AG10803 (cell line): ENCODE measurements around the gene NDRG4.

Experiments
- DNase-seq: peaks from one replicate; pipeline ENCODE4 v3.0.0; 2010; ENCODE audit warnings: low read depth
- H3K4me3 ChIP-seq: 2 replicates; pipeline ENCODE4 v1.5.1; 2011; ENCODE audit warnings: mild to moderate bottlenecking, low read length, control low read depth
- TF ChIP-seq, protein P1 (sequence below): conservative IDR thresholded peaks from 2 replicates; pipeline ENCODE4 v1.5.1; 2011; ENCODE audit warnings: mild to moderate bottlenecking, low read length, control low read depth, inconsistent platforms

NDRG4 gene

DNA sequence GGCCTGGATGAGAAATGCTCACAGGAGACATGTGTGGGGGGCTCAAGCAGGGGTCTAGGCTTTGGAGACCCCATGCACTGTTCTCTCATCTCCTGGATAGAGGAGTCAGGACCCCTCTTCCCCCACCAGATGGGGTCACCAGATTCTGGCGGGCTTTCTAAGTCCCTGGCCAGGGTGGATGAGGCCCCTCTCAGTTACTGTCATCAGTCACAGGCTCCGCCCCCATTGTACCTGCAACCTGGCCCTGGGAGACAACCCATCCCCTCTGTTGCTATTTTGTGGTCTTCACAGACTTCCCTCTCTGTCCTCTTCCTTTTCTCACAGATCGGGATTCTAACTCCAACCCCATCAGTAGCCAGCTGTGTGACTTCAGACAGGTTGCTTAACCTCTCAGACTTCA lies 33.5 kb upstream of the NDRG4 start:
- no peak for DNase-seq
- H3K4me3 ChIP-seq = no peak overlapping the region
- TF ChIP-seq, protein P1, sequence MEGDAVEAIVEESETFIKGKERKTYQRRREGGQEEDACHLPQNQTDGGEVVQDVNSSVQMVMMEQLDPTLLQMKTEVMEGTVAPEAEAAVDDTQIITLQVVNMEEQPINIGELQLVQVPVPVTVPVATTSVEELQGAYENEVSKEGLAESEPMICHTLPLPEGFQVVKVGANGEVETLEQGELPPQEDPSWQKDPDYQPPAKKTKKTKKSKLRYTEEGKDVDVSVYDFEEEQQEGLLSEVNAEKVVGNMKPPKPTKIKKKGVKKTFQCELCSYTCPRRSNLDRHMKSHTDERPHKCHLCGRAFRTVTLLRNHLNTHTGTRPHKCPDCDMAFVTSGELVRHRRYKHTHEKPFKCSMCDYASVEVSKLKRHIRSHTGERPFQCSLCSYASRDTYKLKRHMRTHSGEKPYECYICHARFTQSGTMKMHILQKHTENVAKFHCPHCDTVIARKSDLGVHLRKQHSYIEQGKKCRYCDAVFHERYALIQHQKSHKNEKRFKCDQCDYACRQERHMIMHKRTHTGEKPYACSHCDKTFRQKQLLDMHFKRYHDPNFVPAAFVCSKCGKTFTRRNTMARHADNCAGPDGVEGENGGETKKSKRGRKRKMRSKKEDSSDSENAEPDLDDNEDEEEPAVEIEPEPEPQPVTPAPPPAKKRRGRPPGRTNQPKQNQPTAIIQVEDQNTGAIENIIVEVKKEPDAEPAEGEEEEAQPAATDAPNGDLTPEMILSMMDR = no peak

DNA sequence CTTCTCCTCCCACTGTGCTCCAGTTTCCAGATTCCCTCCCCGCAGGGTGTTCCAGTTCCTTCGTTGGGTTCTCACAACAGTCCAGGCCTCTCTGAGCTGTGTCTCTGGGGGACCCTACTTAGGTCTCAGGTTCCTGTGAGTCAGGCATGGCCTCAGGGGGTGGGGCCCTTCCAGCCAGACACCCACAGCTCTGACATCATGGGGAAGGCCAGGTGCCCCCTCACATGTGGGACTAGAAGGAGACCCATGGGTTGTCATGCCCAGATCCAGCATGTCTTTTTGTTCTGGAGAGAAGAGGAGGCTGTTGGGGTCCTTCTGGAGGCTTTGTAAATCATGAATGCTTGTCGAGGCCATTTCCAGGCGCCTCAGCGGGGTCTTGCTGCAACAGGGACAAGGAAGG lies 32.0 kb upstream of the NDRG4 start:
- no peak overlapping the region for H3K4me3 ChIP-seq
- no peak for DNase-seq
- TF ChIP-seq, protein P1 = no peak

DNA sequence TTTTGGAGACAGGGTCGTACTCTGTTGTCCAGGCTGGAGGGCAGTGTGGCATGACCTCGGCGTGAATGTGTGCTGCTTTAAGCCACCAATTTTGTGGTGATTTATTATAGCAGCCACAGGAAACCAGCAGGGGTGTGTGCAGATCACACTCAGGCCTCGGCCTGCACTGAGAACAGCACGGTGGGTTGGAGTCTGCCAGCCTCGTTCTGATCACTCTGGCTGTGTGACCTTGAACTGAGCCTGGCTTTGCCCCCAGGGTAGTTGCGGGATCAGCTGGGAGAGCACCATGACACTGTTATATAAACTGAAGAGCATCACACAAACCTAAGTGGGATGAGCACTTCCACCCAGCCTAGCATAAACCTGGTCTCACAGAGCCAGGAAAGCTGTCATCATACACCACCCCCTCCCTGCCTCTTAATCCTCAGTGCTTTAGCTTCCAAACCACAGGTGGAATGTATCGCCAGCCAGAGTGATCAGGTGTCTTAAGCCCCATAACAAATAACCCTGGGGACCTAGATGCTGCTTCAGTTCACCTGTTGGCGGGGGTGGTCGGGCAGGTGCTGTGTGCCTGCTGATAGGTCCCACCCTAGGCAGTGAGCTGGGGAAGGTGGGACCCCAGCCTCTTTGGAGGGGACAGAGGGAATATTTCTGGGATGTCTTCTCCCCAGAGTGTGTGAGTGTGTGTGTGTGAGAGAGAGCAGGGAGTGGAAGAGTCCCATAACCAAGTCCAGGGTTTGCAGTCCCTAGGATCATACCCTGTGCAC lies 28.6 kb upstream of the NDRG4 start:
- H3K4me3 ChIP-seq = no peak overlapping the region
- no peak for DNase-seq
- TF ChIP-seq, protein P1 = no peak

DNA sequence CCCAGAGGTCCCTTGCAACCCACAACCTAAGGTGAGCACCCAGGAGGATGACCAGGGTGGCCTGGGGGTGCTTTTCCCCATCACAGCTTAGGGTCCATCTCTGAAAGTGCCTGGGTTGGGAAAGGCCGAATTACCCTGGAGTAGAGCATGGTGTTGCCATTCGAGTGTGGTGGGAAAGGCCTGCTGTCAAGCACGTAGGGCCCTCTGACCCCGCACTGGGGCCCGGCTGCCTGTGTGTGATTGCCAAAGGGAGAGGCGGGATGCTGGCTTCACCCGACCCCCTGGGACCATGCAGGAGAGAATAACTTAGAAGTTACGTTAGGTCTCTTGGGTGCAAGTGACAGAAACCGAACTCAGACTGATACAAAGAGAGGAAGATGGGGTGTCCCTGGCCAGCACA lies 27.7 kb upstream of the NDRG4 start:
- TF ChIP-seq, protein P1 = no peak
- no peak for DNase-seq
- H3K4me3 ChIP-seq = no peak overlapping the region

DNA sequence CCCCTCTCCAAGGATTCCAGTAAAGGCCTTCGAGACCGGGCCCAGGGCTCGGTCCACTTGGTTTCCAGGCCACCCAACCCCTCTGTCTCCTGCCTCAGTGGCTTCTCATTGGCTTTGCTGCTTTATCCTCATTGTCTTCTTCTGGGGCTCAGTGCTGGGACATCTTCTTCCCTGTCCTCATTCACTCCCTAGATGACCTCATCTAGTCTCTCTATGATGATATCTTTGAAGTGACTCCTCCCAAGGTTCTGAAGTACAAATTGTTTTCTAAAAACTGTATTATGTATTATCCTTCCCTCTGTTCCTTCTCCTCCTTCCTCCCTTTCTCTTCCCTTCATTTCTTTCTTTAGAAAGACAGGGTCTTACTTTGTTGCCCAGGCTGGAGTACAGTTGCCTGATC lies 27.1 kb upstream of the NDRG4 start:
- TF ChIP-seq, protein P1 = no peak
- no peak for DNase-seq
- no peak overlapping the region for H3K4me3 ChIP-seq

DNA sequence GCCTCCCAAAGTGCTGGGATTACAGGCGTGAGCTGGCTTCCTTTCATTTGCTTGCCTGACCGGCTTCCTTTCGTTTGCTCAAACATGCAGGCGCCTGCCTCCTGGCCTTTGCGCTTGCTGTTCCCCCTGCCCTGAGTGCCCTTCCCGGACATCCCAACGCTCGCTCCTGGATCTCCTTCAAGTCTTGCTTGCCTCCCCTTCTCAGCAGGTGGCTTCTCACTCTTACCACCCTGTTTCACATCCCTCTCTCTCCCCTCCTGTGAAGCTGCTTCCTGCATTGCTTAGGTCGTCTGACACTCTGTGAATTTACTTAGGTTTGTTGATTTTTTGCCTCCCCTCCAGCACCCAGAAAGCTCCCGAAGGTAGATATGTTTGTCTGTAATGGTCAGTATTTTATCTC lies 25.6 kb upstream of the NDRG4 start:
- no peak overlapping the region for H3K4me3 ChIP-seq
- TF ChIP-seq, protein P1 = no peak
- no peak for DNase-seq

DNA sequence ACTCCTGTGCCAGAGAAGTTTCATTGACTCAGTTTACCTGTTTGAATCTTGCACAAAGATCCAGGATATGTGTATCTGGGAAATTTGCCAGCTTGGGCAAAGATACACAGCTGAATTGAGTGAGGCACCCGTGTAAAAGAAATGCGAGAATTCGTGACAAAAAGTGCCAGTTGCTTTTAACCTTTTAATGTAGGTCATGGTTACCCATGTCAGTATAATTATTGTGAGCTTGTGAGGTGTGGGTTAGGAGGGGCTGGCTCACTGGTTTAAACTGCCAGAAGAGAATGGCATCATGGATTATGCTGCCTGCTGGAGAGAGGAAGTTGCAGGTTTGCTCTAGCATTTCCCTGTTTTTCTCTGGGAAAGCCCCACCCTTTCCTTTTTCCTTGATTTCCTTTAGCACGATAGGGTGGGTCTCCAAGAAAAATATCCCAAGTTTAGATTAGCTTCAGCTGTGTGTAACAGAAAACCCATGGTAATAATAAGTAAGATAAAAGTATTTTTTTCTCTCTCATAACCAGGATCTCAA lies 24.8 kb upstream of the NDRG4 start:
- DNase-seq = no peak
- TF ChIP-seq, protein P1 = no peak

More for the DNA sequence above, 24.8 kb upstream of the NDRG4 start:
- no peak overlapping the region for H3K4me3 ChIP-seq
